Liver (tissue), 9 donors: ENCODE results near the gene NHSL2. TPM values are rescaled to one million over a fixed set of nuclear protein-coding genes. Genes with fewer than 3 reads are reported as not detected.

ENCODE experiments used
- DNase-seq: peaks from one replicate; pipeline ENCODE4 v3.0.0-alpha.2; 2017; ENCODE audit warnings: low spot score
- H3K27ac ChIP-seq, 2 donors: one replicate each; pipeline ENCODE4 v1.7.0; 2013; ENCODE audit warnings: inconsistent platforms in 2 of 2, low read length in 2 of 2, control low read depth in 1 of 2, low read depth in 1 of 2, mild to moderate bottlenecking in 1 of 2
- H3K27me3 ChIP-seq, 4 donors: one replicate each; pipeline versions ENCODE4 v1.6.1 to v1.7.0; 2013; ENCODE audit warnings: low read length in 3 of 4, inconsistent platforms in 1 of 4, mild to moderate bottlenecking in 1 of 4, moderate library complexity in 1 of 4; ENCODE audit not compliant: control insufficient read depth in 4 of 4, insufficient read depth in 4 of 4
- H3K36me3 ChIP-seq, 4 donors: one replicate each; pipeline versions ENCODE4 v1.6.1 to v1.7.0; 2013; ENCODE audit warnings: low read length in 3 of 4, mild to moderate bottlenecking in 3 of 4, low read depth in 1 of 4, moderate library complexity in 1 of 4; ENCODE audit not compliant: control insufficient read depth in 4 of 4, insufficient read depth in 3 of 4
- H3K4me1 ChIP-seq, 4 donors: one replicate each; pipeline versions ENCODE4 v1.6.1 to v1.7.0; 2013; ENCODE audit warnings: low read length in 3 of 4, mild to moderate bottlenecking in 3 of 4, moderate library complexity in 1 of 4; ENCODE audit not compliant: control insufficient read depth in 4 of 4, insufficient read depth in 4 of 4
- H3K4me3 ChIP-seq, 3 donors: one replicate each; pipeline versions ENCODE4 v1.6.1 to v1.7.0; 2013; ENCODE audit warnings: low read length in 3 of 3, control low read depth in 1 of 3, low read depth in 1 of 3, mild to moderate bottlenecking in 1 of 3
- H3K9ac ChIP-seq, 2 donors: one replicate each; pipeline ENCODE4 v1.7.0; 2013; ENCODE audit warnings: low read length in 2 of 2, mild to moderate bottlenecking in 2 of 2, moderate library complexity in 2 of 2, control low read depth in 1 of 2, low read depth in 1 of 2
- H3K9me3 ChIP-seq, 4 donors: one replicate each; pipeline versions ENCODE4 v1.6.1 to v1.7.0; 2013; ENCODE audit warnings: low read length in 3 of 4; ENCODE audit not compliant: control insufficient read depth in 4 of 4
- ATF3 ChIP-seq: IDR thresholded peaks from 2 replicates; pipeline ENCODE4 v1.6.1; 2016; ENCODE audit warnings: antibody characterized with exemption
- CTCF ChIP-seq: fragments of 150-350 bp; IDR thresholded peaks from 2 replicates; pipeline ENCODE4 v1.5.1; 2017; ENCODE audit warnings: improper control_type of control experiment, low read depth, low read length; ENCODE audit not compliant: missing input control
- EGR1 ChIP-seq, 2 donors: IDR thresholded peaks; 2 replicates each; pipeline ENCODE4 v1.6.1; 2016 to 2018; ENCODE audit warnings: antibody characterized with exemption in 2 of 2, low read depth in 2 of 2
- FOXA2 ChIP-seq: IDR thresholded peaks from 2 replicates; pipeline ENCODE4 v1.6.1; 2016; ENCODE audit warnings: antibody characterized with exemption
- GABPA ChIP-seq, 2 donors: IDR thresholded peaks in 1 of 2; conservative IDR thresholded peaks in 1 of 2; 2 replicates each; pipeline ENCODE4 v1.6.1; 2016; ENCODE audit warnings: antibody characterized with exemption in 2 of 2, mild to moderate bottlenecking in 1 of 2, moderate library complexity in 1 of 2
- HNF4A ChIP-seq, 2 donors: conservative IDR thresholded peaks; 2 replicates each; pipeline ENCODE4 v1.6.1; 2016; ENCODE audit warnings: antibody characterized with exemption in 2 of 2, mild to moderate bottlenecking in 2 of 2
- HNF4G ChIP-seq: IDR thresholded peaks from 2 replicates; pipeline ENCODE4 v1.6.1; 2016; ENCODE audit warnings: antibody characterized with exemption
- MAX ChIP-seq: IDR thresholded peaks from 2 replicates; pipeline ENCODE4 v1.6.1; 2016; ENCODE audit warnings: antibody characterized with exemption
- NR2F2 ChIP-seq: IDR thresholded peaks from 2 replicates; pipeline ENCODE4 v1.6.1; 2016; ENCODE audit warnings: antibody characterized with exemption
- RAD21 ChIP-seq, 2 donors: IDR thresholded peaks; 2 replicates each; pipeline ENCODE4 v1.6.1; 2016; ENCODE audit warnings: antibody characterized with exemption in 2 of 2, mild to moderate bottlenecking in 2 of 2
- REST ChIP-seq: IDR thresholded peaks from 2 replicates; pipeline ENCODE4 v1.6.1; 2016; ENCODE audit warnings: antibody characterized with exemption, mild to moderate bottlenecking
- RXRA ChIP-seq, 2 donors: IDR thresholded peaks; 2 replicates each; pipeline ENCODE4 v1.6.1; 2017 to 2018; ENCODE audit warnings: antibody characterized with exemption in 2 of 2, mild to moderate bottlenecking in 1 of 2
- SP1 ChIP-seq: IDR thresholded peaks from 2 replicates; pipeline ENCODE4 v1.6.1; 2018; ENCODE audit warnings: antibody characterized with exemption, mild to moderate bottlenecking
- TAF1 ChIP-seq: conservative IDR thresholded peaks from 2 replicates; pipeline ENCODE4 v1.6.1; 2016; ENCODE audit warnings: antibody characterized with exemption, mild to moderate bottlenecking
- ZBTB33 ChIP-seq: IDR thresholded peaks from 2 replicates; pipeline ENCODE4 v1.6.1; 2016; ENCODE audit warnings: antibody characterized with exemption
- WGBS: extraction: QIAGEN DNeasy Blood & Tissue Kit; methylation state at CpG from one replicate; pipeline ENCODE4 v1.1.7; 2013; 5-methylcytosine and 5-hydroxymethylcytosine counted together
- polyA plus RNA-seq, 2 donors: library from polyadenylated mRNA; stranded (reverse) in 1 of 2; unstranded in 1 of 2; fragments of 200-250 nt in 1 of 2; fragments of >200 nt in 1 of 2; fragmentation: Nextera tagmentation in 1 of 2; extraction: Ambion mirVana in 1 of 2; gene quantifications; one replicate each; pipeline versions ENCODE4 v1.2.1 to v1.2.3, GENCODE V29; 2013 to 2015
- total RNA-seq, 2 donors: library from RNA; depleted of rRNA; stranded (reverse); fragments of >200 nt; gene quantifications; one replicate each; pipeline ENCODE4 v1.2.3, GENCODE V29; 2014
- donor health status: healthy.
- donor health status: healthy.
- donor health status: healthy.
- donor health status: healthy.
- donor health status: healthy.

Gene NHSL2
- total and polyA plus RNA-seq, 4 donors: 0.45 to 1.3 (median 1.1) TPM

- Histone ChIP-seq H3K4me1 (peaks cover 0 to 12% (median 2%) of the 10 kb centered on the region in 4 donors), H3K4me3 (peak overlapping the region in 1 of 3 donors; percentile 5), H3K36me3 (no peaks in the 10 kb centered on the region), H3K9ac (no peak overlapping the region), H3K27me3 (peaks cover 0 to 5% (median 0%) of the 10 kb centered on the region in 4 donors), H3K27ac (no peak overlapping the region), H3K9me3 (no peaks in the 10 kb centered on the region)
- TF ChIP-seq SP1 (no peak), RAD21 (IDR thresholded peaks at IDR 0.05) (peak in 1 of 2 donors; percentile 27)
- DNase-seq: no peak
- 26% methylated on average over 8 of the region's 8 CpGs for WGBS
Measured at GRCh38 chrX:71909956-71910355, 689 bp upstream of the NHSL2 start.

GRCh38 chrX:71910986-71911730, 513 bp downstream of the NHSL2 start:
- peaks cover 0 to 12% (median 2%) of the 10 kb centered on the region in 4 donors for H3K4me1 ChIP-seq
- H3K4me3 ChIP-seq: peak overlapping the region in 1 of 3 donors; percentile 47
- no peak for TF ChIP-seq RAD21 (IDR thresholded peaks at IDR 0.05)
- no peak for TF ChIP-seq FOXA2
- no peak for TF ChIP-seq RXRA (IDR thresholded peaks at IDR 0.05)
- TF ChIP-seq SP1: no peak
- TF ChIP-seq ATF3: no peak
- TF ChIP-seq MAX: no peak
- no peak for TF ChIP-seq TAF1
- no peak for TF ChIP-seq HNF4G
- TF ChIP-seq GABPA (IDR thresholded peaks at IDR 0.05 in 1 of 2, conservative IDR thresholded peaks at IDR 0.05 in 1 of 2): no peak
- TF ChIP-seq NR2F2: no peak
- TF ChIP-seq REST: no peak
- TF ChIP-seq EGR1 (IDR thresholded peaks at IDR 0.05; ENCODE audit: low read depth in 2 of 2): no peak
- no peak for TF ChIP-seq HNF4A (conservative IDR thresholded peaks at IDR 0.05)
- no peaks in the 10 kb centered on the region for H3K9me3 ChIP-seq
- WGBS: 1% methylated on average over 85 of the region's 85 CpGs
- no peaks in the 10 kb centered on the region for H3K36me3 ChIP-seq
- H3K9ac ChIP-seq: no peak overlapping the region
- no peak for DNase-seq
- H3K27me3 ChIP-seq: peaks cover 0 to 5% (median 0%) of the 10 kb centered on the region in 4 donors
- H3K27ac ChIP-seq: no peak overlapping the region

GRCh38 chrX:71911731-71912050, 1.0 kb downstream of the NHSL2 start:
- peaks cover 0 to 5% (median 0%) of the 10 kb centered on the region in 4 donors for H3K27me3 ChIP-seq
- no peaks in the 10 kb centered on the region for H3K9me3 ChIP-seq
- peak overlapping the region in 1 of 3 donors; percentile 47 for H3K4me3 ChIP-seq
- WGBS: 3% methylated on average over 29 of the region's 29 CpGs
- H3K4me1 ChIP-seq: peaks cover 0 to 12% (median 2%) of the 10 kb centered on the region in 4 donors
- no peak overlapping the region for H3K27ac ChIP-seq
- H3K36me3 ChIP-seq: no peaks in the 10 kb centered on the region
- no peak overlapping the region for H3K9ac ChIP-seq
- no peak for DNase-seq
- TF ChIP-seq RXRA (IDR thresholded peaks at IDR 0.05) (no peak), CTCF (no peak), ATF3 (no peak), ZBTB33 (no peak), REST (no peak)
